ENCODE measurements around the gene RNF167. TPM values are rescaled to one million over a fixed set of nuclear protein-coding genes. Genes with fewer than 3 reads are reported as not detected.

RNF167 gene
- total and polyA plus RNA-seq, 2 of the 13 experiments (the other 11 are each of a cell fraction or from before 2014, with no cell fraction given) = 44.1 to 45.4 TPM

GRCh38 chr17:4950746-4951204, 10.7 kb downstream of the RNF167 start, which contains the start of gene ENO3 (continued):
- no peak for TF ChIP-seq ZSCAN29 (CRISPR knock-in tag; conservative IDR thresholded peaks at IDR 0.05)
- peak; percentile 1; the same call in 1 of the 2 replicates for TF ChIP-seq MXD1 (CRISPR knock-in tag; IDR thresholded peaks at IDR 0.05)
- TF ChIP-seq GATA4 (IDR thresholded peaks at IDR 0.05; ENCODE audit: borderline replicate concordance, low read depth) = 0 out of 2 replicates have a peak, but pooled peaks have one; percentile 30
- no peak for TF ChIP-seq TFDP1 (CRISPR knock-in tag; IDR thresholded peaks at IDR 0.05; ENCODE audit: borderline replicate concordance)
- no peak for TF ChIP-seq ZNF224 (CRISPR knock-in tag; IDR thresholded peaks at IDR 0.05)
- TF ChIP-seq ZNF512 (CRISPR knock-in tag; IDR thresholded peaks at IDR 0.05) = no peak
- no peak for TF ChIP-seq ZNF614 (CRISPR knock-in tag; IDR thresholded peaks at IDR 0.05; ENCODE audit: borderline replicate concordance)
- no peak for TF ChIP-seq ZNF343 (CRISPR knock-in tag; IDR thresholded peaks at IDR 0.05)
- no peak for TF ChIP-seq DMAP1 (CRISPR knock-in tag; IDR thresholded peaks at IDR 0.05)
- TF ChIP-seq KAT8 (CRISPR knock-in tag; IDR thresholded peaks at IDR 0.05) = no peak
- TF ChIP-seq PTBP1 (IDR thresholded peaks at IDR 0.05; ENCODE audit: low read depth, low read length, poor library complexity, severe bottlenecking) = no peak
- no peak for TF ChIP-seq PAWR (CRISPR knock-in tag; IDR thresholded peaks at IDR 0.05; ENCODE audit: borderline replicate concordance)
- no peak for TF ChIP-seq ZNF124 (CRISPR knock-in tag; IDR thresholded peaks at IDR 0.05)
- no peak for TF ChIP-seq ZNF615 (CRISPR knock-in tag; IDR thresholded peaks at IDR 0.05; ENCODE audit: borderline replicate concordance)
- TF ChIP-seq NFE2 (CRISPR knock-in tag; IDR thresholded peaks at IDR 0.05) = no peak
- TF ChIP-seq PHF8 (CRISPR knock-in tag; IDR thresholded peaks at IDR 0.05) = no peak
- no peak for TF ChIP-seq ZSCAN5A (CRISPR knock-in tag; IDR thresholded peaks at IDR 0.05; ENCODE audit: borderline replicate concordance)
- TF ChIP-seq NCOA2 (CRISPR knock-in tag; IDR thresholded peaks at IDR 0.05) = no peak; the same call in 1 of the 2 replicates
- TF ChIP-seq ZFYVE20 (CRISPR knock-in tag; IDR thresholded peaks at IDR 0.05; ENCODE audit: borderline replicate concordance, low read depth) = no peak
- 0 out of 2 replicates have a peak, but pooled peaks have one; percentile 38 for TF ChIP-seq ZC3H13 (CRISPR knock-in tag; IDR thresholded peaks at IDR 0.05)
- no peak for TF ChIP-seq ZEB1 (IDR thresholded peaks at IDR 0.05; ENCODE audit: insufficient replicate concordance, low read depth)
- TF ChIP-seq ZNF446 (CRISPR knock-in tag; IDR thresholded peaks at IDR 0.05) = no peak
- TF ChIP-seq CREBL2 (CRISPR knock-in tag; IDR thresholded peaks at IDR 0.05; ENCODE audit: borderline replicate concordance) = no peak
- TF ChIP-seq NONO (IDR thresholded peaks at IDR 0.05) = no peak
- peak; percentile 76; the same call in 1 of the 2 replicates for TF ChIP-seq NONO (CRISPR knock-in tag; conservative IDR thresholded peaks at IDR 0.05)
- TF ChIP-seq ZNF136 (CRISPR knock-in tag; IDR thresholded peaks at IDR 0.05; ENCODE audit: low read depth) = no peak
- no peak for TF ChIP-seq ATF3 (CRISPR knock-in tag; IDR thresholded peaks at IDR 0.05)
- TF ChIP-seq STAG1 (CRISPR knock-in tag; IDR thresholded peaks at IDR 0.05) = no peak

Measured in HepG2 (cell line).